Inferior parietal cortex (tissue), 1 donor: ENCODE measurements around the gene RCCD1.
"Not testable (repeated sequence)": the region's sequence is repeated elsewhere in the genome, so short reads cannot be mapped to it uniquely, and the experiment has no call there.

Experiments
- DNase-seq: peaks from one replicate; pipeline ENCODE4 v3.0.0-alpha.2; 2016; ENCODE audit errors: extremely low spot score

RCCD1 gene

DNA sequence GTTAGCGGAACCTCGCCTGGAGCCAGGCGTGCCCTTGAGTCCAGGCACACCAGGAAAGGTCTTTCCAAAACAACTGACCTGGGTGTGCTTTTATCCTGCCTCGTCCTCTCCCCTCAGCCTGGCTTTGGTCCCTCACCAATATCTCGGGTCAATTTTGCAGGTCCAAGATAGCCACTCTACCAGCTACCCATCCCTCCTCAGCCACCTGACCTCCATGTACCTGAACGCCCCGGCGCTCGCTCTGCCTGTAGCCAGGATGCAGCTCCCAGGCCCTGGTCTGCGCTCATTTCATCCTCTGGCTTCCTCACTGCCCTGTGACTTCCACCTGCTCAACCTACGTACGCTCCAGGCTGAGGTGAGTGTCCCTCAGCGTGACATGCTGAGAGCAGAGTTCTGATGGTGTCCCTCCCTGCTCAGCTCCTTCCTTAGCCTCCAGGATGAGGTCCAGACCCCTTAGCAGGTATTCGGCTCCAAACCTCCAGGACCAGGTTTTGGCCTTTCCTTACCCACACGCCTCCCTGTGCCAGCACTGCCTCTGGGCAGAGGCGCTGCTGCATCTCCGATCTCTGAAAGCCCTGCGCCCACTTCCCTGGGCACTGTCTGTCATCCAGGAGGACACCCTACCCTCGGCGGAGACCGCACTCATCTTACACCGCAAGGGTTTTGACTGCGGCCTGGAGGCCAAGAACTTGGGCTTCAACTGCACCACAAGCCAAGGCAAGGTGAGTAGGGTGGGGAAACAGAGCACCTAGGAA is 36.5 kb upstream of the RCCD1 start:
- DNase-seq: no peak

DNA sequence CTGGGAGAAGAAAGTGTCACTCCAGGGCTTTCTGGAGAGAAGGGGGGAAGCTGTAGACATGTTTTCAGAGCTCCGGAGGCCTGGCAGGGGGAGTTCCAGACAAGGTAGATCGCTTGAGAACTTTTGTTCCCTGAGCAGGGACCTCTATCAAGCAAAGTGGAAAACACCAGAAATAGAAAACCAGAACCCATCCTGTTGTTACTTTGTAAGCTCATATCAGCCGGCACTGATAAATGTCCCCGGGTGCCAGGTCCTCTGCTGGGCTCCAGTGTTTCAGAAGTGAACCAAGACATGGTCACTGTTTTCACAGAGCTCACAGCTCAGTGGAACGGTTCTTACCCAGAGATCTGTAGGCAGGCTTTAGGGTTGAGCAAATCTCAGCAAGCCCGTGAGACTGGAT is 35.8 kb upstream of the RCCD1 start:
- no peak for DNase-seq

DNA sequence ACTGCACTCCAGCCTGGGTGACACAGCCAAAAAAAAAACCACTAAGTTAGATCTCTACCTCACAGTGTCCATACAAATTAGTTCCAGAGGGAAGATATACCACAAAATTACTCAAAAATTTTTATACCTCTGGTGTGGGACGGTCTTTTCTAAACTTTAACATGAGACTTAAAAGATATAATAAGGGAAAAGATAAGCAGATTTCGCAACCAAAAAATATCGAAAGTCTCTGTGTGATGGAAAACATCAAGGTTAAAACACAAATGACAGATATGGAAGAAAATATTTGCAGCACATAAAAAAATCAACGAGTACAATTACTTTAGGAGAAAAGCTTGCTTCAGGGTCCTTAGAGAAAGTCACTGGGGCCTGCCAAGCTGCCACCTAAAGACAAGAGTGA is 32.8 kb upstream of the RCCD1 start:
- DNase-seq: no peak

DNA sequence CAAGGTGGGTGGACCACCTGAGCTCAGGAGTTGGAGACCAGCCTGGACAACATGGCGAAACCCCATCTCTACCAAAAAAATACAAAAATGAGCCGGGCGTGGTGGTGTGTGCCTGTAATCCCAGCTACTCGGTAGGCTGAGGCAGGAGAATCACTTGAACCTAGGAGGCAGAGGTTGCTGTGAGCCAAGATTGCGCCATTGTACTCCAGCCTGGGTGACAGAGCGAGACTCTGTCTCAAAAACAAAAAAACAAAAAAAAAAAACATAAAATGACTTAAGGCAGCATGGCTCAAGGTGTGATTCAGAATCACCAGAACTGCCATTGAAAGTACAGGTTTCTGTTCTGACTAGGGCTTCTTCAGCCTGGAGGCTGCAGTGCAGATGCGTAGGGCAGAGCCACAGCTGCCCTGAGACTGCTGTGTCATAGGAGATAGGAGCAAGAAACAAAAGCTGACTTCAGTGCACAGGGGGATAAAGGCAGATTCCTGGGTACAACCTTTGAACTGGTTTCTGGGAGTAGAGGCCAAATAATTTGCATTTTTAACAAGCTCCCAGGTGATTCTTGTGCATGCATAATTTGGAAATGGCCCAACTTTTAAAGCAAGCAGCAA is 31.9 kb upstream of the RCCD1 start:
- not testable (repeated sequence) for DNase-seq

DNA sequence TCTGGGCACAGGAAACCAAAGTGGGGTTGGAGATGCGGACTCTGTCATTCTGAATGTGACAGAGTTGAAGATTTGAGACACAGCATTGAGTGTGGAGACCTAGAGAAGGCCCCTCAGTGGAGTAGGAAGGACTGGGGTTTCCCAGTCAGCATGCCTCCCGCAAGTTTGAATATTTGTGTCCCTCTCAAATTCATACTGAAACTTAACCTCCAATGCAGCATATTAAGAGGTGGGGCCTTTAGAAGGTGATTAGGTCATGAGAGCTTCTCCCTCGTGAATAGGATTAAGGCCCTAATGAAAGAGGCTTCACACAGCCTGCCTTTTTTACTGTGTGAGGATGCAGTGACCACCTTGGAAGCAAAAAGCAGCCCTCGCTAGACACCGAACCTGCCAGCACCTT is 30.3 kb upstream of the RCCD1 start:
- DNase-seq: no peak

DNA sequence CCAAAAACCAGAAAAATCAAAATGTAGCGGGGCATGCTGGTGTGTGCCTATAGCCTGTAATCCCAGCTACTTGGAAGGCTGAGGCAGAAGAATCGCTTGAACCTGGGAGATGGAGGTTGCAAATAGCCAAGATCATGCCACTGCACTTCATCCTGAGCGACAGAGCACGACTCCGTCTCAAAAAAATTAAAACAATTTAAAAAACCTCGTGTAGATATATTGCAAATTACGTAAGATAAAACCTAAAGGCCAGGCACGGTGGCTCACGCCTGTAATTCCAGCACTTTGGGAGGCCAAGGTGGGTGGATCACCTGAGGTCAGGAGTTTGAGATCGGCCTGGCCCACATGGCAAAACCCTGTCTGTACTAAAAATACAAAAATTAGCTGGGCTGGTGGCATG is 27.9 kb upstream of the RCCD1 start:
- not testable (repeated sequence) for DNase-seq

DNA sequence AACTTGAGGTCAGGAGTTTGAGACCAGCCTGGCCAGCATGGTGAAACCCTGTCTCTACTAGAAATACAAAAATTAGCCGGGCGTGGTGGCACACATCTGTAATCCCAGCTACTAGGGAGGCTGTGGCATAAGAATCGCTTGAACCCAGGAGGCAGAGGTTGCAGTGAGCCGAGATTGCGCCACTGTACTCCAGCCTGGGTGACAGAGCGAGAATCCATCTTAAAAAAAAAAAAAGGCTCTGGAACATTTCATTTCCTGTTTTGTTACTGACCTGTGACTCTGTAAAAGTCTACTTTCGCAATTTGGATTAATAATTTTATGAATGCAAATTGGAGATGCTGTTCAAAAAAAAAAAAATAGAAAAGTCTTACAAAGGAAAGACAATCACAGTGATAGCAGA is 26.6 kb upstream of the RCCD1 start:
- not testable (repeated sequence) for DNase-seq

DNA sequence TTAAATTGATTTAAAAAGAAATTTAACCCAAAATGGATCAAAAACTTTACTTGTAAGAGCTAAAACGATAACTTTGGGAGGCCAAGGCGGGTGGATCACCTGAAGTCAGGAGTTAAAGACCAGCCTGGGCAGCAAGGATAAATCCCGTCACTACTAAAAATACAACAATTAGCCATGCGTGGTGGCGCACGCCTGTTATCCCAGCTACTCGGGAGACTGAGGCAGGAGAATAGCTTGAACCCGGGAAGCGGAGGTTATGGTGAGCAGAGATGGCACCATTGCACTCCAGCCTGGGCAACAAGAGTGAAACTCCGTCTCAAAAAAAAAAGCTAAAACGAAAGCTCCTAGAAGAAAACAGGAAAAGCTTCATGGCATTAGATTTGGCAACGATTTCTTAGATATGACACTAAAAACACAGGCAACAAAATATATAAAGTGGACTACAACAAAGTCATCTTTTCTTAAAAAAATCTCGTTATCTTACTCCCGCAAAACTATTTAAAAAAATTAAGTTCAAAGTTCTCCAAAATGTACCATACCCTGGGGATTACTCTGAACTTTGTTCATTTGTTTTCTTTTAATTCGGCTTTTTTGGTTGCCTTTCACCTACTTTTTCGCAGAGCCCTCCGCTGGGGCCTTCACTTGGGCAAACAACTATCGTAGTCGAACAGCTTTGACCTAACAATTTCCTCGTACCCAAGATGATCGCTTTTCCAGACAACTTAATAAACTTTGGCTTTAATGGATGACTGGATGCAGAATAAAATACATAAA is 25.3 kb upstream of the RCCD1 start:
- peak; percentile 45 for DNase-seq

DNA sequence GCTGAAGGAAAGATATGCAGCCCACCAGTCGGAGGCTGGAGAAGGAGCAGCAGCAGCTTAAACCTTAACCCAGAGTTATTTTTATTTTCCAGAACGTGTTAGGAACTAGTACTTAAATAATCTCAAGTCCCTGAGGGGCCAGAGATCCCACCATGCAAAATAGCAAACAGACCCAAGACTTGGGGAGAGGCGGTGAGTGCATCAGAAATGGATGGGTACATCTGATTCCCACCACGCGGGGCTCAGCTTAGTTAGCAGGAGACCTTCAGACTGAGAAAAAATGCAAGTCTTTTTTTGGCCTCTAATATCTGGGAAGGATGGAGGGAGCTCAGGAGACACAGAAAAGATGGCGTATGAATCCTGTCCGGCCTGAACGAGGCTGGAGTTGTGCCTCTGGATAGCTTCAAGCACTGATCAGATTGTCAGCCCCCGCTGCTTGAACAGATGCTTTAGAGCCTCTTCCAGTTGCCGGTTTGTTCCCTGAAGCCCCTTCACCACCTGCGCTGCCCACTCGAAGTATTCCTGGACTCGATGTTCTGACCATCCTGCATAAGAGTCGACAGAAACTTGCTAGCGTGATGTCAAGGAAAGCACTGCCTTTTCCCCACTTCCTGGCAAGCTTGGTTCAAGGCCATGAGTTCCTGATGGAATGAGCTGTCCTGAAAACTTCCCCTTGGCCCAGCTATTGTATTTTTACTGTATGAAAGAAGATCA is 23.7 kb upstream of the RCCD1 start:
- no peak for DNase-seq

DNA sequence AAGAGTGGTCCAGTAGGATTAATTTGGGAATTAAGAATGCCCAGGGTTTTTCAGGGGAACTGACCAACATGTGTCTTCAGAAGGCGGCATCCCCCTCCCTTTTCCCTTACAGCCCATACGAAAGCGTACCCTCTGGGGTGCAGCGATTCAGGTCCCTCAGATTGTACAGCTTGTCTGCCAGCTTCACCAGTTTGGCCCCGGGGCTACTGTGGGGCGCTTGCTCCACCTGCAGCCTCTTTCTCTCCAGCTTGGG is 23.2 kb upstream of the RCCD1 start:
- DNase-seq: no peak

DNA sequence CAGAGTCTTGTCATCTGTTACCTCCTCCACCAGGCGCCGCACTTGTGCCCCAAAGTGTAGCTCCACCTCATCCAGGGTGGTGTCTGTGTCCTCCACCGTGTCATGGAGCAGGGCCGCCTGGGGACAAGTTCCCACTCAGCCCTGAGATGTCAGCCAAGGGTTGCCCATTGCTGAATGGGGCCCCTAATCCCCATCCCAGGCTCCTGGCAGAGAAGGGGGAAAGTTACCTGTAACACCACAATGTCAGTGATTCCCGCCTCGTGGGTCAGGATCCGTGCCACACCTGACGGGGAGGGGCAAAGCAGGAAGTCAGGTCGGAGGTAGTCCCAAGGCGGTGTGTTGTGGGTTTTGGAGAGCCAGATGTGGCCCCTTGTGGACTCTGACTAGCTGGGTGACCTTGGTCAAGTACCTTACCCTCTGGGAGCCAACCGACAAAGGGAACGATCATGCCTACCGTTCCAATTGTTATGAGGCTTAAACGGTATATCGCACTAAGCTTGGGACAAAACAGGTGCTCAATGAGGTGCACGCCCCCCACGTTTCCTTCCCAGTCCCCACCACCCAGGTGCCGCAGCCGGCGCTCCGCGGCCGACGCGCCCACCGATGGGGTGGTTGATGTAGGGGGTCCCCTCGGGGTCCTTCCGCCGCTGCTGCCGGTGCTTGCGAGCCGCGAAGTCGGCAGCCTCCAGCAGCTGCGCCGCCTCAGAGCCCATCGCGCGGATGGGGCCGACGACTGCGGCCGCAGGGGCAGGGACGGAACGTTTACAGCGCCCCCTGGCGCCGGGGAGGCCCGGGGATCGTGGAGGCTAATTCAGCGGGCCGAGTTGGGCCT is 22.6 kb upstream of the RCCD1 start, which contains the start of gene HDDC3:
Gene HDDC3, minus strand, starts transcription at position 722 of the 832 bp plus-strand sequence. Its CDS starts 9 bp downstream, at position 713.
- DNase-seq: peak; percentile 88

DNA sequence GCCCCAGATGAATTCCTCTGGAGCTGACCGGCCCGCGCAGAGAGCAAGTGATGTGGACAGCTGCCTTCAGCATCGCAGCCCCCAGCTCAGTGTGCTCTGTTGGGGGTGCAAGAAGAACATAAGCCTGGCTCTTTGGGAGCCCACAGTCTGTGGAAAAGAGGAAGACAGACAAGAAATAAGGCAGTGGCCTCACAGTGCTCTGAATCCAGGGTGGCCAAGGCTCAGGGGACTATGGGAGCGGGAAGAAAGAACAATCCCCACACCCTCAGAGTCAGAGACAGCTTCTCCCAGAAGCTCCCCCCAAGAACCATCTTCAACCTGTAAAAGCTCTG is 22.1 kb upstream of the RCCD1 start:
- DNase-seq: no peak

DNA sequence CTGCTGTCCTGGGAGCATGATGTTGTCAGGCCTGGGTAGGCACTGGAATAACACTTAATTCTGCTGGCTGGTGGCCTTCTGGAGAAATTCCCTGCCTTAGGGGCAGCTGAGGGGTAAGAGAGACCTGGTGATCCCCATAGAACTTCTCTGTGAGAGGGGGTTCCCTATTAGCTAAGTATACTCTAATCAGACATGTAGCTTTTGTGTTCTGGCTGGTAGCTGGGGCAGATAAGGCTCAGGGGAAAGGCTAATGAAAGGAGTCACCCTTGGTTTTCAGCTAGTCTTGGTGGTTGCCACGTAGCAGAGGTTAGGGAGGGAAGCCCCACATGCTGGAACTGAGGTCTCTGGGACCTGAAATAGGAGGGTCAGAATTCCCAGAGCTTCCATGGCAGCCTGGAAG is 21.4 kb upstream of the RCCD1 start:
- DNase-seq: no peak

DNA sequence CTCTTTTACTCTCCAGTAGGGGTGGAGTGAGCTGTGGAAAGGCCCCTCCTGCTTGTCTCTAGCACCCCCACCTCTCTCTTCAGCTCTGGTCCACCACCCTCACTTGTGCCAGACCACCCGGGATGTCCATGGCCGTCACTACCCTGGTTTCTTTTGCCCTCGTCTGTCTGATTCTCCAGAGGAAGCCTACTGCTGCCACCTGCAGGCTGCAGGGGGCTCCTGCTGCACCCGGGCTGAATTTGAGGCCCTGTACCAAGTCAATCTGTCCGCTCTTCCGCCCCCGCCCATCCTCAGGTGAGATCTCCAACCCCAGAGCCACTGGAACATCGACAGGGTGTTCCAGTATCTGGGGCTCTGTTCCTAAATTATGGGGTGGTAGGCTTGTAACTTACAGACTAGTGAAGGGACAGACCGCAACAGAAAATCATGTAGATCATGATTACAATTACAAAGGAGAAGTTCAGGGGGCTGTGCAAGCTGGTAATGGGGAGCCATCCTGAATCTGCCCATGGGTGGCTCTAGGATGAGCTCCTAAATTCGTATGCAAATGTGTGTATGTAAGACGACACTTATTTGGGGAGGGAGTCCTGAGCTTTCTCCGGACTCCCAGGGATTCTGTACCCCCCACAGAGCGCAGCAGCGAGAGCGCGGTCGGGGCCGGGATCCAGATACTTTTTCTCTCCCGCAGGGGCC is 20.3 kb upstream of the RCCD1 start:
- DNase-seq: peak; percentile 86

DNA sequence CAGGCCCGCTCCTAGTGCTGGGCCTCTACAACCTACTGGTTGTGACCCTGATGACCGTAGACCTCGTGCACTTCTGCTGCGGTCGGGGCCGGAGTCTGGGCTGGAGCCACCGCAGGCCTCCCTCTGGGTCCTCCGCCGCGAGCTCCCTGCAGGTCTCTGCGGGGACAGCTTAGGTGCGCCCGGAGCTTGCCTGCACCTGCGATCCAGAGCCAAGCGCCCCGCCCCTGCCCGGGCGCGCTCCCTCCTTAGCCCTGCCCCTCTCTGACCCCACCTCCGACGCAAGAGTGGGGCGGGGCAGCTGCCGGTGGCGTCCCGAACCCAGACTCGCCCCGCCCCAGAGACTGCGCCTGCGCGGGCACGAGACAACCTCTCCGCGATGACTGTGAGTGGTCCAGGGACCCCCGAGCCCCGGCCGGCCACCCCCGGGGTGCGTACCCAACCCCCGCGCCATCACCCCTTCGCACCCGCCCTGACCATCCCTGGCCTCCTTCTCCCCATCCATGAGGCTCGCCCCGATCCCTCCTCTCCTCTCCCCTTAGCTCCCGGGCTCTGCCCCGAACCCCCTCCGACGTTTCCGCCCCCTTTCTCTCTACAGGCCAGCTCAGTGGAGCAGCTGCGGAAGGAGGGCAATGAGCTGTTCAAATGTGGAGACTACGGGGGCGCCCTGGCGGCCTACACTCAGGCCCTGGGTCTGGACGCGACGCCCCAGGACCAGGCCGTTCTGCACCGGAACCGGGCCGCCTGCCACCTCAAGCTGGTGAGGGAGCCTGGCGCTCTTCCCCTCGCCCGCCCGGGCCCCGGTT is 19.5 kb upstream of the RCCD1 start, which contains the start of gene UNC45A:
Gene UNC45A, plus strand, starts transcription at position 337 of the 803 bp plus-strand sequence. Its CDS starts 40 bp downstream, at position 377.
- DNase-seq: peak; percentile 81

DNA sequence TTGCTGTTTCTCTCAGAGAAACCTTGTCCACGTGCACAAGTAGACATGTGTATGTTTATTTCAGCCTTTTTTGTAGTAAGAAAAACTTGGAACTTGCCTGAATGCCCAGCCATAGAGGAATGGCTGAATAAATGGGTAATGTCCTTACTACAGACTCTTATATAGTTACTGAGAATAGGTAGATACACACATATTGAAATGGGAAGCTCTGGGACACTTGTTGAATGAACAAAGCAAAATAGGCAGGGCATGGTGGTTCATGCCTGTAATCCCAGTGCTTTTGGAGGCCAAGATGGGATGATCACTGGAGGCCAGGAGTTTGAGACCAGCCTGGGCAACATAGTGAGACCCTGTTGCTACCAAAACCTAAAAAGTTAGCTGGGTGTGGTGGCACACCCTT is 17.9 kb upstream of the RCCD1 start:
- DNase-seq: no peak

DNA sequence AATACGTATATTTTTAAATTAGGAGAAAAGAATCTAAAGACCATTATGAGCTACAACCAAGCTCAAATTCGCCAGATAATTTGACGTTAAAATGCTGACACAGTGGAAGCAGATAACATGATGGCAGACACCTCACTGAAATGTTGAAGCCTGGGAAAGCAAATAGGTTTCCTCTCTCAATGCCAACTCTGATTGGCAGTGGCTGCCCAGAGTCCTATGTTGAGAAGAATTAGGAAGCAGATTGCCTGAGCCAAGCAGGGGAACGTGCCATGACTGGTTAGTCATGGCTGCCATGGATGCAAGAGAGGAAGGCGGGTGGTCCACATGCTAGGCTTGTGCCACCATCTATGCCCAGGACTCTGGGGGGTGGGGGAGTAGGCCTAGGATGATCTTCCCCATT is 16.4 kb upstream of the RCCD1 start:
- DNase-seq: no peak

DNA sequence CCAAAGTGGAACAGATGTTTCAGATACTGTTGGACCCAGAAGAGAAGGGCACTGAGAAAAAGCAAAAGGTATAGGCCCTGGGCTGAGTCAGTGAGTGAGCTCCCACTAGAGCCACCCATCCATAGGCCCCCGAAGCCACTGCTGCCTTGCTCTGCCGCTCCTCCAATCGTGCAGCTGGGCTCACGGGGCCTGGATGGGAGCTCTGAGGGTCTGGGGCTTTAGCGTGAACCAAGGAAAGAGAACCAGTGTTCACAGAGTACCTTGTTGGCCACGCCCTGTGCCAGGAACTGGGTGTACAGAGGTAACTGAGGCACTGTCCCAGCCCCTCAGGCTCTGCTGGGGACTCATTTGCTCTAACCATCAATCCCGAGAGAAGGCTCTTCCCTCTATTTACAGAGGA is 14.9 kb upstream of the RCCD1 start:
- no peak for DNase-seq

DNA sequence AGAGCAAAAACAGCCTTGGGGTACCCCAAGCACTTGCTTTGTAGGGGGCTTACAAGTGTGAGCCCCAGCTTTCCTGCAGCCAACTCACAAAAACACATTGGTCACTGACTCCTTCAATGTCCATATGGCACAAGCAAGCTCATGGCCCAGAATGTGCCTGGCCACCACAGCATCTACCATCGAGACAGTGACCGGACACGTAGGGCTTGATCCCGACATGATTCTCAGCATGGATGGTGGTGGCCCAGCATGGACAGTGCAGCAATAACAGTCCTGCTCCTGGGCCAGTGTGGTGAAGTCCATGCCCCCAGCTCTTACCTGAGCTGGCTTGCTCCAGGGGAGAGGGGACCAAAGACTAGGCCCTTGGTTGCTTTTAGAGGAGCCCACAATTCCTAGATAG is 13.6 kb upstream of the RCCD1 start:
- DNase-seq: no peak
